ENCODE measurements around the gene COL5A1.

Gene COL5A1

GRCh38 chr9:134656334-134657006 lies 14.9 kb downstream of the COL5A1 start:
- TF ChIP-seq SIN3A (IDR thresholded peaks at IDR 0.05; ENCODE audit: borderline replicate concordance, insufficient read depth, low read length) (no peak), FOXP2 (optimal IDR thresholded peaks at IDR 0.05; ENCODE audit: borderline replicate concordance, extremely low read depth, extremely low read length, insufficient read depth) (no peak), REST (IDR thresholded peaks at IDR 0.05; ENCODE audit: insufficient read depth in 1 of 2, low read depth in 2 of 2, low read length in 2 of 2) (no peak), POLR2AphosphoS5 (IDR thresholded peaks at IDR 0.05; ENCODE audit: low read depth, low read length) (no peak), TAF1 (IDR thresholded peaks at IDR 0.05; ENCODE audit: borderline replicate concordance, insufficient read depth, low read length) (no peak)

- TF ChIP-seq TAF1 (IDR thresholded peaks at IDR 0.05; ENCODE audit: borderline replicate concordance, insufficient read depth, low read length) (no peak), REST (IDR thresholded peaks at IDR 0.05; ENCODE audit: insufficient read depth in 1 of 2, low read depth in 2 of 2, low read length in 2 of 2) (no peak), POLR2AphosphoS5 (IDR thresholded peaks at IDR 0.05; ENCODE audit: low read depth, low read length) (no peak), FOXP2 (optimal IDR thresholded peaks at IDR 0.05; ENCODE audit: borderline replicate concordance, extremely low read depth, extremely low read length, insufficient read depth) (no peak), SIN3A (IDR thresholded peaks at IDR 0.05; ENCODE audit: borderline replicate concordance, insufficient read depth, low read length) (no peak)
Observed at GRCh38 chr9:134657666-134658377, 16.2 kb downstream of the COL5A1 start.

- TF ChIP-seq POLR2AphosphoS5 (IDR thresholded peaks at IDR 0.05; ENCODE audit: low read depth, low read length) (no peak), SIN3A (IDR thresholded peaks at IDR 0.05; ENCODE audit: borderline replicate concordance, insufficient read depth, low read length) (no peak), FOXP2 (optimal IDR thresholded peaks at IDR 0.05; ENCODE audit: borderline replicate concordance, extremely low read depth, extremely low read length, insufficient read depth) (no peak), TAF1 (IDR thresholded peaks at IDR 0.05; ENCODE audit: borderline replicate concordance, insufficient read depth, low read length) (no peak), REST (IDR thresholded peaks at IDR 0.05; ENCODE audit: insufficient read depth in 1 of 2, low read depth in 2 of 2, low read length in 2 of 2) (no peak)
Observed at GRCh38 chr9:134658378-134658955, 16.9 kb downstream of the COL5A1 start.

GRCh38 chr9:134659688-134660131 lies 18.1 kb downstream of the COL5A1 start:
- no peak for TF ChIP-seq SIN3A (IDR thresholded peaks at IDR 0.05; ENCODE audit: borderline replicate concordance, insufficient read depth, low read length)
- TF ChIP-seq TAF1 (IDR thresholded peaks at IDR 0.05; ENCODE audit: borderline replicate concordance, insufficient read depth, low read length), result no peak
- TF ChIP-seq FOXP2 (optimal IDR thresholded peaks at IDR 0.05; ENCODE audit: borderline replicate concordance, extremely low read depth, extremely low read length, insufficient read depth), result no peak
- TF ChIP-seq POLR2AphosphoS5 (IDR thresholded peaks at IDR 0.05; ENCODE audit: low read depth, low read length), result no peak
- TF ChIP-seq REST (IDR thresholded peaks at IDR 0.05; ENCODE audit: insufficient read depth in 1 of 2, low read depth in 2 of 2, low read length in 2 of 2), result no peak

Data from PFSK-1 (cell line).